AG04450 (cell line): Measurements from ENCODE around the gene MTRFR. TPM values are rescaled to one million over a fixed set of nuclear protein-coding genes. Genes with fewer than 3 reads are reported as not detected.

Experiments used
- CTCF ChIA-PET: fragments of 300-600, 350-600 bp; formaldehyde crosslinking; extraction: SDS; loops from one replicate; lab custom pipeline; 2022; ENCODE audit warnings: antibody characterized with exemption, inconsistent platforms; lab: Charles Lee
- POLR2A ChIA-PET: fragments of 350-600 bp; formaldehyde crosslinking; extraction: SDS; loops from one replicate; lab custom pipeline; 2021; ENCODE audit warnings: antibody characterized with exemption, inconsistent platforms; lab: Yijun Ruan, JAX
- DNase-seq: peaks from one replicate; pipeline ENCODE4 v3.0.0-alpha.2; 2011; ENCODE audit warnings: low read depth, low spot score
- H3K27ac ChIP-seq: one replicate; pipeline ENCODE4 v1.5.1; 2012; ENCODE audit warnings: low read depth, low read length, control low read depth
- H3K27me3 ChIP-seq: one replicate; pipeline ENCODE4 v1.6.0; 2012; ENCODE audit warnings: low read length; ENCODE audit not compliant: control insufficient read depth, insufficient read depth
- H3K4me3 ChIP-seq: 2 replicates; pipeline ENCODE4 v1.5.1; 2011; ENCODE audit warnings: mild to moderate bottlenecking, low read depth, low read length, control low read depth
- H3K9me3 ChIP-seq: 2 replicates; pipeline ENCODE4 v1.5.1; 2012; ENCODE audit warnings: low read length; ENCODE audit not compliant: control insufficient read depth, insufficient read depth
- CTCF ChIP-seq: IDR thresholded peaks from 2 replicates; pipeline ENCODE4 v1.5.1; 2011; ENCODE audit warnings: low read depth, low read length, control low read depth, inconsistent platforms
- polyA plus RNA-seq: library from polyadenylated mRNA; depleted of rRNA; stranded (reverse); fragments of >200 nt; gene quantifications from 2 replicates; pipeline ENCODE4 v1.2.3, GENCODE V29; 2011

MTRFR gene
- polyA plus RNA-seq, 1 experiment, result 9.4 TPM

GRCh38 chr12:123280971-123281370 lies 47.7 kb downstream of the MTRFR start:
- TF ChIP-seq CTCF, result no peak
- Histone ChIP-seq H3K27me3 (no peaks in the 10 kb centered on the region), H3K9me3 (no peaks in the 10 kb centered on the region), H3K27ac (no peak overlapping the region), H3K4me3 (no peak overlapping the region)
- POLR2A ChIA-PET, result no interaction called here
- CTCF ChIA-PET, result interaction anchor here (0.6 kb wide), 1 partner anchor 93 kb away, joined by 3 read pairs; no protein-coding TSS in a partner anchor
- DNase-seq, result no peak

GRCh38 chr12:123282111-123282510 lies 48.9 kb downstream of the MTRFR start:
- POLR2A ChIA-PET, result interaction anchor here (0.6 kb wide), 1 partner anchor 13 kb away, joined by 3 read pairs; no protein-coding TSS in a partner anchor
- Histone ChIP-seq H3K4me3 (no peak overlapping the region), H3K27ac (no peak overlapping the region), H3K27me3 (no peaks in the 10 kb centered on the region), H3K9me3 (no peaks in the 10 kb centered on the region)
- no peak for TF ChIP-seq CTCF
- DNase-seq, result no peak
- CTCF ChIA-PET, result no interaction called here

- POLR2A ChIA-PET, result no interaction called here
- Histone ChIP-seq H3K27ac (no peak overlapping the region), H3K9me3 (no peaks in the 10 kb centered on the region), H3K27me3 (no peaks in the 10 kb centered on the region), H3K4me3 (no peak overlapping the region)
- DNase-seq, result no peak
- CTCF ChIA-PET, result no interaction called here
- TF ChIP-seq CTCF, result no peak
Measured at GRCh38 chr12:123283461-123283860, 50.2 kb downstream of the MTRFR start.

GRCh38 chr12:123284669-123285068 lies 51.4 kb downstream of the MTRFR start:
- ChIA-PET POLR2A (interaction anchor here (0.7 kb wide), 1 partner anchor 15 kb away, joined by 4 read pairs; no protein-coding TSS in a partner anchor), CTCF (interaction anchor here (0.5 to 0.6 kb wide), 2 partner anchors 12 to 217 kb away, joined by 3 read pairs; no protein-coding TSS in a partner anchor)

More at GRCh38 chr12:123284669-123285068, 51.4 kb downstream of the MTRFR start:
- Histone ChIP-seq H3K9me3 (no peaks in the 10 kb centered on the region), H3K4me3 (no peak overlapping the region), H3K27ac (no peak overlapping the region), H3K27me3 (no peaks in the 10 kb centered on the region)
- DNase-seq, result no peak
- TF ChIP-seq CTCF, result no peak
